ENCODE data around the gene GRIN2C.

The GRIN2C gene

GRCh38 chr17:74821655-74822334 is 37.9 kb downstream of the GRIN2C start:
- DNase-seq (ENCODE audit: low spot score): no peak

GRCh38 chr17:74819801-74820436 is 39.8 kb downstream of the GRIN2C start:
- no peak for DNase-seq (ENCODE audit: low spot score)

- DNase-seq (ENCODE audit: low spot score): no peak
Observed at GRCh38 chr17:74818291-74818938, 41.3 kb downstream of the GRIN2C start.

DNA sequence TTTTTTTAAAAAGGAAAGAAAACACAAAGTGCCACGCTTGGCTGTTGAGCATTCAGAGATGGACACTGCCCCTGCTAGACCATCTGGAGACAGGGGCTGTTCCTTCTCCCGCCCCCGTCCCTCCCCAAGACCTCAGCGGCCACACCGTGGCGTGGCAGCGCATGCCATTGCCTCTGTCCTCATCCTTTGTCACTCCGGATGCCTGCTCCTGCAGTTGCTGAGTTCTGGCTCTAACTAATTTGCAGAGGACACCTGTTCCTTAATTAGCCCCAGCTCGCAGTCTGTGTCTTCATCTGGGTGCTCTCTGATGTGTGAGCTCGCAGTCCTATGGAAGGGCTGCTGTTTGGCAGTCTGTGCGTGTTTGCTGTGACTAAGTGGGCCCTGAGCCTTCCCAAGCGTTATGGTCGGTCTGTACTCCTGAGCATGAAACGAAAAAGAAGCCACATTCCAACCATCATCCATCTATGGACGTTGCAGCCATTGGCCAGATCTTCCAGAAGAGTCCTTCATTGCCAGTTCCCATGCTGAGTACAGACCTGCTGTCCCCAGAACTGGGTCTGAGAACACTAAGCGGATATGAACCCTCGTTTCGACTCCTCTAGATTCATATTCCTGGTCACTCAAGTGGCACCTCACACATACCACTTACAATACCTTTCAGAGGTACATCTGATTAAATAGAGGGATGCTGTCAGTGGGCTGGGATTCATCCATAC is 42.6 kb downstream of the GRIN2C start:
- no peak for DNase-seq (ENCODE audit: low spot score)

GRCh38 chr17:74815550-74816370 is 43.9 kb downstream of the GRIN2C start:
- no peak for DNase-seq (ENCODE audit: low spot score)

GRCh38 chr17:74815067-74815466 is 44.6 kb downstream of the GRIN2C start:
- no peak for DNase-seq (ENCODE audit: low spot score)

GRCh38 chr17:74814453-74814852 is 45.2 kb downstream of the GRIN2C start:
- DNase-seq (ENCODE audit: low spot score): no peak

DNA sequence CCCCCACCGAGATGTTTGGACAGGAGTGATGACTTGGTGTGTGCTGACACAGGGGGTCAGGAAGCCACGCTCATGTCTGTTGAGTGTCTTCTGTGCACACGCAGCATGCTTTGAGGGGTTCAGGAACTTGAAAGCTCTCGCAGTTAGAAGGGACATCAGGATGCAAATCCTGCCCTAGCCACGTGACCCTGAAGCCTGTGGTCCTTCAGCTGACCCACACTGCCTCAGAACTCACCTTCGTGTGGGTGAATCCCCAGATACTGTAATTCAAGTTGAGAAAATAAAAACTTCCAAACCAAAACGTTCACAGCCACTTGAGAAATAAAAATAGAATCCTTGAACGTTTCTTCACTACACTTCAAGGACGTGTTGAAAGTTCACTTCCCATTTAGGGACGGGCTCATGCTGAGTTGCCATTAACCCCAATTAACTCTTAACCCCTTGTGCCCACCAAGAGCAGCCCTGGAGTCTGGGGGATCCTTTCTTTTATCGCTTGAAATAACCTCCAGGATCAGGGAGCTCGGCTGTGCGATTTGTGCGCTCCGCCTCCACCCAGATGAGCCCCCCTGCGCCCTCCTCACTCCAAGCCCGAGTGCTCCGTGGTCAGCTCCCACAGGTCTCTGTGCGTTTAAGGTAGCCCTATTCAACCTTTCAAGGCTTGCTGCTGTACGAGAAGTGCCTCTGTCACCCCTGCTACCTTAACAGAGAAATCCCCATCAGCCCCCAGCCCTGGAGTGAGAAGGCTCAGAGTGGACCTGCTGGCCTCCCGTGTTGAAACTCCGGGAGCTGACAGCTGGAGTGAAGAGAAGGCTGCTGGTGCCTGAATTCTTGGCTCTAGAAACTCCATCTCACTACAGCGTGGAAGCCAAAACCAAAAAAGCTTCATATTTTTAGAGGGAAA is 47.3 kb downstream of the GRIN2C start:
- no peak for DNase-seq (ENCODE audit: low spot score)

DNA sequence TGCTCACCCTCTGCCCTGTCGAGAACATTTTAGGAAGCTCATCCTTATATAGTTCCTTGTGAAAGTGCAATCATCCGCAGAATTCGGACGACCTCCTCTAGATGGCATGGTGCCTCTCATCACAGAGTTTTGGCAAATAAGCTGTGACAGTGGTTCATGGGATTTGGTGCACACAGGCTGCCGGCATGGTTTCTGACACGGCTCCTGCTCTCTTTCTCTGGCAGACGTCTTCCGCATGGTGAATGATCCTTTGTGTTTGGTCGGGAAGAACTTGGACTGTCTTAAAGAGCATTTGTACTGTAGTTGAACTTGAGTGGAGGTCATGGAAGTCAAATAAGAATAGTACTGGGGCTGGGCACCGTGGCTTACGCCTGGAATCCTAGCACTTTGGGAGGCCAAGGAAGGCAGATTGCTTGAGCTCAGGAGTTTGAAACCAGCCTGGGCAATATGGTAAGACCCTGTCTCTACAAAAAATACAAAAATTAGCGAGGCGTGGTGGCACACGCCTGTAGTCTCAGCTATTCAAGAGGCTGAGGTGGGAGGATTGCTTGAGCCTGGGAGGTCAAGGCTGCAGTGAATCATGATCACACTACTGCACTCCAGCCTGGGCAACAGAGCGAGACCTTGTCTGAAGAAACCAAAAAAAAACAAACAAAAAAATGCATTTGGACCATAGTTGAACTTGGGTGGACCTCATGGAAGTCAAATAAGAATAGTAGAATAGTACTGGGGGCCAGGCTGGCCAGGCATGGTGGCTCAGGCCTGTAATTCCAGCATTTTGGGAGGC is 48.8 kb downstream of the GRIN2C start:
- DNase-seq (ENCODE audit: low spot score): peak; percentile 76

DNA sequence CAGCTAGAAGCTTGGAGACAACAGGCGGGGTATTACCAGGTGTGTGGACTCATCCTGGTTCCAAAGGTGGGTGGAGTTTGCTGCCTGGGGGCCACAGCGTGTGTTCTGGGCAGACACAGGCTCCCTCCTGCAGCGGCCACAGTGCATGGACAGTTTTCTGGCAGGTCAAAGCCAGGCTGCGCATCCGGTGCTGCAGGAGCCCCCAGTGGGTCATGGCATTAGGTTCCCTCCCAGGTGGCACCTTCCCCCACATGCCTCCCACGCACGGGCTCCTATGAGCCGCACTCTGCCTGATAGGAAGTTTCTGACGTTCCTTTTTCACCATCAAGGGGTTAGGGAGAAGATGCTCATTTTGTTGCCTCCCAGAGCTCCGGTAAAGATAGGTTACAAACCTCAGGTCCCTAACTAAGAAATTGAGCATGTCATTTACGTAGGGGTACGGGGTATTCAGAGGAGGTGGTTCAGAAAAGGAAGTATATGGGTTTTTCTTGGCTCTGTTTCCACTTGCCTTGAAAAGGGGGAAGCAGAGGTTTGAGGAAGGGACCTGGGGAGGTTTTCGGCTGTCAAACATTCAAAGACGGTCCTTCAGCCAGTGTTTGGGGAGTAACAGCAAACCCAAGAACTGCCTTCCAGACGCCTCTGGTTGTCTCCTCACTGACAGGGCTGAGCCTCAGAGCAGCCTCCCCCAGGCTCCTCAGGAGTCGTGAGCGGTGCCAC is 50.8 kb downstream of the GRIN2C start:
- peak; percentile 39 for DNase-seq (ENCODE audit: low spot score)

GRCh38 chr17:74807925-74808324 is 51.8 kb downstream of the GRIN2C start:
- peak; percentile 50 for DNase-seq (ENCODE audit: low spot score)

DNA sequence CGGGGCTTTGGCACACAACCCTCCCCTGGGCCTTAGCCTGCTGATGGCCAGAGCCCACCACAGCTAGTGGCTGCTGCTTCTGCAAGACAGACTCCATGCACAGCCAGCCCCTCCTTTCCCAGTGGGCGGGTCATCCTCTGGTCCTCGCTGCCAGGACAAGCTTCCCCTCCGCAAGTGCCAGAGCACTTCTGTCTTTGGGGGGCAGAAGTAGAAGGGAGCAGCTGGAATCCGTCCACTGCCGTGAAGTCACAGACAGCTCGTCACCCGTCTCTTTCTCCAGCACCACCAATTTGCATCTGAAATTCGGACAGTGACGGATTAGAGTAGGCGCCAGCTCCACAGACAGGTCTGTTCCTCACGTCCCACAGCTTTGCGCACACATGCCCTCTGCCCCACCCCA is 52.2 kb downstream of the GRIN2C start:
- peak; percentile 50 for DNase-seq (ENCODE audit: low spot score)

GRCh38 chr17:74806334-74806733 is 53.4 kb downstream of the GRIN2C start:
- DNase-seq (ENCODE audit: low spot score): no peak

DNA sequence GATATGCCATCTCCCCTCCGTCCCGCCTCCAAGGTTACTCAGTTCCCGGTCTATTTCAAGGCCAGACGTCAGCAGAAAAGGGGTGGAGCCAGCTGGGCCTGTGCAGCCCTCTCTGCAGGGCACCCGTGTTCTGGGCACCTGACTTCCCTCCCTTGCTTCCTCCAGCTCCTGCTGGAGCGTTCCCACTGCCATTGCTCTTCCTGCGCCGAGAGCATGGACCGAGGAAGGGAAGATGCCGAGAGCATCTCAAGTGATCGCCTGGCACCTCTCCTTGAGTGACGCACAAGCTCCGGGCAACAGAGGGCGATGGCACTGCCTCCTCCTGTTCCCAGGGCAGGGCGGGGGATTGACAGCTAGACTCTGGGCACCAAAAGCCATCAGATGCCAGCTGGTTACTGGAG is 54.1 kb downstream of the GRIN2C start:
- no peak for DNase-seq (ENCODE audit: low spot score)

DNA sequence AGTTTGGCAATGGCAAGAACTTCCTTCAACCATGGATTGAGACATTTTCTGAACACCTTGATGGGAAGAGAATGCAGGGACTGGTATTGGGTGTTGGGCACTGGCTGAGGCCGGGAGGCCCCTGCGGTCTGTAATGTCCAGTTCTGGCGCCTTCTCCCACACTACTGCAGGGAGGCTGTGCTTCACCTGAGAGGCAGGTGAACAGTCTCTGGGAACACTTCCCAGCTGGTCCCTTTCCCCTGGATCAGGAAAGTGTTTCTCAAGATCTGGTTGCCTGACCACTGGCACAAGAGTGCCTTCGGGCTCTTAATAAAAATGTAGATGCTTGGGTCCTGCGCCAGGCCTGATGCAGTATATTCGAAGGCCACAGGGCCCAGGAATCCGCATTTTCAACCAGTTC is 55.0 kb downstream of the GRIN2C start:
- DNase-seq (ENCODE audit: low spot score): no peak

DNA sequence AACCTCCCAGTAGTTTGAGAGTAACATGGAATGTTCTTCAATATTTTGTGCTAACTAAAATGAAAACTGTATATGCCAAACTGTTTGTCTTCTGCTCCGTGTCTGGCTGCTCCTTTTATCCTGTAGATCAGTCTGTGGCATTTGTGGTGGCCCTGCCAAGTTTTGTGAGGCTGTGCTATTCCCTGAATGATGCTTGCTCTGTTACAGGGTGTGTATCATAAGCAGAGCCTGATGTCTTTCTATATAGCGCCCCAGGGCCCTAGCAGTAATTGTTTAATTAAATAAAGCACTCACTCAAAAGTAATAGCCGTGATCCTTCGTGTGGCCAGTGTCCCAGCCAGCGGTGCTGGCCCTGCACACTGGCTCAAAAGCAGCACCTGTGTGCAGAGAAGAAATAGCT is 55.7 kb downstream of the GRIN2C start:
- DNase-seq (ENCODE audit: low spot score): no peak

DNA sequence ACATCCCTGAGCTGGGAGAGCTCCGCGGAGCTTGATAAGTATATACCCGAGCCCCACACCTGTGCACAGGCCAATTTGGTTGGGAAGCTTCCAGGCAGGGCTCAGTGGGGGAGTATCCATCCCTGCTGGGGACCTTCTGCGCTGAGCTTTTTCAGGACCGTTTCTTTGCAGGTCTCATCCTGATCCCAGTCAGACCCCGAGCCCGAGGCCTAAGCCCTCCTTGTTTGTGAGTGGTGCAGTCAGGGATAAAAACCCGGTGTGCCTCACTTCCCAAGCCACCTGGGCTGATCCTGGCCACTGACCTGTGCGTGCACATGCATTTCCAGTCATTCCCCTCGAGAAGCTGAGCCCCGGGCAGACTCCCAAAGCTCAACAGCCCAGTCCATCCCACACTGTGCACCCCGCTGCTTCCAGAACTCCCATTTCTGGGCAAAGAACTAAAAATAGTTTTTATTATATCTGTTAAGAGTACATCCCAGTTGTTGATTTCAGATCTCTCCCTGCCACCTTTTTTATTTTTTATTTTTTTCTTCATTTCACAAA is 56.2 kb downstream of the GRIN2C start:
- DNase-seq (ENCODE audit: low spot score): no peak

DNA sequence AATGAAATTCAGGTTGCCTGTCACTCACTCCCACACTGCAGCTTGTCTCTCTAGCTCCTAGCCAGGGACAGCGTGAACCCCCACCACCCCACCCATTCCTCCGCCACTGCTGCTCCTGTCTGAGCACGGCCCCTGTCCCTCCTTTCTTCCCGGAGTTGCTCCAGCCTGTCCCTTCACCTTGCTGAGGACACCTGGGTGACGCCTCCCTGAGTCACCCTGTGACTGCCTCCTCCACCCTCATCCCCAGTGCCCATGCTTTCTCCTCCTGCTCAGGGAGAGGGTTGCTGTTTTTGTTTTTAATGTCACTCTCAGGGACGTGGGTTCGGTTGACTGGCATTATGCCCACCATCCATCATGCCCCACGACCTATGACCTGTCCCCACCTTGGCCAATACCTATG is 57.8 kb downstream of the GRIN2C start:
- DNase-seq (ENCODE audit: low spot score): no peak

DNA sequence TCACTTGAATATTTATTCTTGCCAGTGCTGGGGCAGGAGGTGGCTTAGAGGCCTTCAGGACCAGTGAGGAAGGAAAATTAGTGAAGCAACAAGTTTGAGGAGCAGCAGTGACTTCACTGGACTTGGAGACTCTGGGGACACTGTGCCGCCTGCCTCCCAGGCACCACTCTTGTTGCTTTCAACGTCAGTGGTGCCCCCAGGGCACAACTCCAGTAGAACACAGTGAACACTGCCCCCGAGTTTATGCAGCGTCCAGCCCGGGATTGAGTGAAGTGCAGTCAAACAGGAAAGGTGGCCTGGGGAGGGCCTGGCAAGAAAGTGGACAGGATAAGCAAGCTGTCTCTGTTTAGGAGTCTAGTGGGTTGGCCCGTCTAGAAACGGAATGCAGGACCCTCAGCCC is 59.2 kb downstream of the GRIN2C start:
- no peak for DNase-seq (ENCODE audit: low spot score)

Measured in Ammon's horn (tissue), 1 donor.